K562 (cell line): ENCODE results near the gene ABCC1. TPM values are rescaled to one million over a fixed set of nuclear protein-coding genes. Genes with fewer than 3 reads are reported as not detected.
A peak's percentile ranks its signal among the peaks of the same experiment; 100 is the strongest.

ENCODE experiments used
- GABPA ChIP-seq: fragments of 200-800 bp; sonication (Bioruptor generic); conservative IDR thresholded peaks from 2 replicates; pipeline ENCODE4 v1.6.1; 2016; ENCODE audit warnings: low read depth, missing genetic modification characterization, missing compliant biosample characterization
- GATA2 ChIP-seq: sonication (generic); formaldehyde crosslinking; IDR thresholded peaks from 2 replicates; pipeline ENCODE4 v1.4.0; 2020; ENCODE audit warnings: mild to moderate bottlenecking, missing genetic modification reagents
- SMARCA4 ChIP-seq: fragments of 450-650 bp; IDR thresholded peaks from 2 replicates; pipeline ENCODE4 v1.6.1; 2016
- ZBTB40 ChIP-seq, 2 experiments: fragments of 450-650 bp in 1 of 2; sonication (generic) in 1 of 2; formaldehyde crosslinking in 1 of 2; IDR thresholded peaks; 2 replicates each; pipeline versions ENCODE4 v1.7.1 to v1.9.0; 2016 to 2022; ENCODE audit warnings: inconsistent platforms in 1 of 2, mild to moderate bottlenecking in 1 of 2, missing genetic modification reagents in 1 of 2
- ZNF121 ChIP-seq: sonication (generic); formaldehyde crosslinking; conservative IDR thresholded peaks from 2 replicates; pipeline ENCODE4 v1.8.0; 2022; ENCODE audit warnings: missing genetic modification reagents
- polyA plus RNA-seq, 8 experiments: library from polyadenylated mRNA; depleted of rRNA in 4 of 8; stranded (reverse) in 5 of 8; unstranded in 3 of 8; fragments of >200 nt; fragmentation: Nextera tagmentation in 2 of 8; fragmentation: Illumina TruSeq in 1 of 8; extraction: Ambion mirVana in 2 of 8; extraction: Trizol in 1 of 8; gene quantifications; 2 replicates each; pipeline versions ENCODE4 v1.2.1 to v1.2.3, GENCODE V29; 2011 to 2014; ENCODE audit warnings: inconsistent platforms in 1 of 8, missing spikeins in 1 of 8
- total RNA-seq, 7 experiments: library from RNA; depleted of rRNA in 6 of 7; stranded (reverse); fragments of >200 nt in 6 of 7; fragmentation: Illumina TruSeq in 2 of 7; extraction: Trizol in 2 of 7; gene quantifications; 2 replicates each; pipeline versions ENCODE4 v1.2.1 to v1.2.3, GENCODE V29; 2011 to 2021; ENCODE audit warnings: low replicate concordance in 1 of 7
- TF ChIP-seq, protein P1 (sequence below): fragments of 200-600 bp; sonication (generic); IDR thresholded peaks from one replicate; pipeline ENCODE4 v1.6.1; 2012; ENCODE audit warnings: mild to moderate bottlenecking, low read depth, low read length, inconsistent platforms

ABCC1 gene
- total and polyA plus RNA-seq, 9 of the 15 experiments (the other 6 are each of a cell fraction or from before 2014, with no cell fraction given), result 3.9 to 41.6 (median 10.0) TPM

GRCh38 chr16:15942931-15943690 lies 6.3 kb upstream of the ABCC1 start (continued):
- TF ChIP-seq, protein P1, sequence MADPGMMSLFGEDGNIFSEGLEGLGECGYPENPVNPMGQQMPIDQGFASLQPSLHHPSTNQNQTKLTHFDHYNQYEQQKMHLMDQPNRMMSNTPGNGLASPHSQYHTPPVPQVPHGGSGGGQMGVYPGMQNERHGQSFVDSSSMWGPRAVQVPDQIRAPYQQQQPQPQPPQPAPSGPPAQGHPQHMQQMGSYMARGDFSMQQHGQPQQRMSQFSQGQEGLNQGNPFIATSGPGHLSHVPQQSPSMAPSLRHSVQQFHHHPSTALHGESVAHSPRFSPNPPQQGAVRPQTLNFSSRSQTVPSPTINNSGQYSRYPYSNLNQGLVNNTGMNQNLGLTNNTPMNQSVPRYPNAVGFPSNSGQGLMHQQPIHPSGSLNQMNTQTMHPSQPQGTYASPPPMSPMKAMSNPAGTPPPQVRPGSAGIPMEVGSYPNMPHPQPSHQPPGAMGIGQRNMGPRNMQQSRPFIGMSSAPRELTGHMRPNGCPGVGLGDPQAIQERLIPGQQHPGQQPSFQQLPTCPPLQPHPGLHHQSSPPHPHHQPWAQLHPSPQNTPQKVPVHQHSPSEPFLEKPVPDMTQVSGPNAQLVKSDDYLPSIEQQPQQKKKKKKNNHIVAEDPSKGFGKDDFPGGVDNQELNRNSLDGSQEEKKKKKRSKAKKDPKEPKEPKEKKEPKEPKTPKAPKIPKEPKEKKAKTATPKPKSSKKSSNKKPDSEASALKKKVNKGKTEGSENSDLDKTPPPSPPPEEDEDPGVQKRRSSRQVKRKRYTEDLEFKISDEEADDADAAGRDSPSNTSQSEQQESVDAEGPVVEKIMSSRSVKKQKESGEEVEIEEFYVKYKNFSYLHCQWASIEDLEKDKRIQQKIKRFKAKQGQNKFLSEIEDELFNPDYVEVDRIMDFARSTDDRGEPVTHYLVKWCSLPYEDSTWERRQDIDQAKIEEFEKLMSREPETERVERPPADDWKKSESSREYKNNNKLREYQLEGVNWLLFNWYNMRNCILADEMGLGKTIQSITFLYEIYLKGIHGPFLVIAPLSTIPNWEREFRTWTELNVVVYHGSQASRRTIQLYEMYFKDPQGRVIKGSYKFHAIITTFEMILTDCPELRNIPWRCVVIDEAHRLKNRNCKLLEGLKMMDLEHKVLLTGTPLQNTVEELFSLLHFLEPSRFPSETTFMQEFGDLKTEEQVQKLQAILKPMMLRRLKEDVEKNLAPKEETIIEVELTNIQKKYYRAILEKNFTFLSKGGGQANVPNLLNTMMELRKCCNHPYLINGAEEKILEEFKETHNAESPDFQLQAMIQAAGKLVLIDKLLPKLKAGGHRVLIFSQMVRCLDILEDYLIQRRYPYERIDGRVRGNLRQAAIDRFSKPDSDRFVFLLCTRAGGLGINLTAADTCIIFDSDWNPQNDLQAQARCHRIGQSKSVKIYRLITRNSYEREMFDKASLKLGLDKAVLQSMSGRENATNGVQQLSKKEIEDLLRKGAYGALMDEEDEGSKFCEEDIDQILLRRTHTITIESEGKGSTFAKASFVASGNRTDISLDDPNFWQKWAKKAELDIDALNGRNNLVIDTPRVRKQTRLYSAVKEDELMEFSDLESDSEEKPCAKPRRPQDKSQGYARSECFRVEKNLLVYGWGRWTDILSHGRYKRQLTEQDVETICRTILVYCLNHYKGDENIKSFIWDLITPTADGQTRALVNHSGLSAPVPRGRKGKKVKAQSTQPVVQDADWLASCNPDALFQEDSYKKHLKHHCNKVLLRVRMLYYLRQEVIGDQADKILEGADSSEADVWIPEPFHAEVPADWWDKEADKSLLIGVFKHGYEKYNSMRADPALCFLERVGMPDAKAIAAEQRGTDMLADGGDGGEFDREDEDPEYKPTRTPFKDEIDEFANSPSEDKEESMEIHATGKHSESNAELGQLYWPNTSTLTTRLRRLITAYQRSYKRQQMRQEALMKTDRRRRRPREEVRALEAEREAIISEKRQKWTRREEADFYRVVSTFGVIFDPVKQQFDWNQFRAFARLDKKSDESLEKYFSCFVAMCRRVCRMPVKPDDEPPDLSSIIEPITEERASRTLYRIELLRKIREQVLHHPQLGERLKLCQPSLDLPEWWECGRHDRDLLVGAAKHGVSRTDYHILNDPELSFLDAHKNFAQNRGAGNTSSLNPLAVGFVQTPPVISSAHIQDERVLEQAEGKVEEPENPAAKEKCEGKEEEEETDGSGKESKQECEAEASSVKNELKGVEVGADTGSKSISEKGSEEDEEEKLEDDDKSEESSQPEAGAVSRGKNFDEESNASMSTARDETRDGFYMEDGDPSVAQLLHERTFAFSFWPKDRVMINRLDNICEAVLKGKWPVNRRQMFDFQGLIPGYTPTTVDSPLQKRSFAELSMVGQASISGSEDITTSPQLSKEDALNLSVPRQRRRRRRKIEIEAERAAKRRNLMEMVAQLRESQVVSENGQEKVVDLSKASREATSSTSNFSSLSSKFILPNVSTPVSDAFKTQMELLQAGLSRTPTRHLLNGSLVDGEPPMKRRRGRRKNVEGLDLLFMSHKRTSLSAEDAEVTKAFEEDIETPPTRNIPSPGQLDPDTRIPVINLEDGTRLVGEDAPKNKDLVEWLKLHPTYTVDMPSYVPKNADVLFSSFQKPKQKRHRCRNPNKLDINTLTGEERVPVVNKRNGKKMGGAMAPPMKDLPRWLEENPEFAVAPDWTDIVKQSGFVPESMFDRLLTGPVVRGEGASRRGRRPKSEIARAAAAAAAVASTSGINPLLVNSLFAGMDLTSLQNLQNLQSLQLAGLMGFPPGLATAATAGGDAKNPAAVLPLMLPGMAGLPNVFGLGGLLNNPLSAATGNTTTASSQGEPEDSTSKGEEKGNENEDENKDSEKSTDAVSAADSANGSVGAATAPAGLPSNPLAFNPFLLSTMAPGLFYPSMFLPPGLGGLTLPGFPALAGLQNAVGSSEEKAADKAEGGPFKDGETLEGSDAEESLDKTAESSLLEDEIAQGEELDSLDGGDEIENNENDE, result no peak
- TF ChIP-seq ZBTB40 (IDR thresholded peaks at IDR 0.05), result peak; percentile 46; the same call in 1 of the 2 replicates
- no peak for TF ChIP-seq ZBTB40 (CRISPR knock-in tag; IDR thresholded peaks at IDR 0.05)
- TF ChIP-seq SMARCA4, result peak; percentile 28; the same call in 1 of the 2 replicates
- TF ChIP-seq GABPA (tag), result peak; percentile 57
- peak; percentile 40; the same call in 1 of the 2 replicates for TF ChIP-seq GATA2
- no peak for TF ChIP-seq ZNF121 (CRISPR knock-in tag)
